ENCODE data around the gene MMP24OS. TPM values are rescaled to one million over a fixed set of nuclear protein-coding genes. Genes with fewer than 3 reads are reported as not detected.
A peak's percentile ranks its signal among the peaks of the same experiment; 100 is the strongest.

Gene MMP24OS
- total RNA-seq, 1 donor from 2014 or later = 5.0 TPM

- Histone ChIP-seq H3K36me3 (ENCODE audit: control insufficient read depth, insufficient read depth, low read length) (peaks cover 5% of the 10 kb centered on the region), H3K27me3 (ENCODE audit: control insufficient read depth, insufficient read depth, low read length) (no peaks in the 10 kb centered on the region), H3K4me3 (ENCODE audit: low read depth, low read length) (no peak overlapping the region)
- TF ChIP-seq CTCF (IDR thresholded peaks at IDR 0.05; ENCODE audit: insufficient read depth, low read length, severe bottlenecking) = no peak
- no peak for FAIRE-seq
- DNase-seq (ENCODE audit: low read depth) = no peak
Observed at GRCh38 chr20:35303382-35303734, 25.4 kb upstream of the MMP24OS start.

GRCh38 chr20:35302421-35303335, 24.8 kb upstream of the MMP24OS start:
- DNase-seq (ENCODE audit: low read depth) (peak; percentile 78), FAIRE-seq (no peak)
- Histone ChIP-seq H3K27me3 (ENCODE audit: control insufficient read depth, insufficient read depth, low read length) (no peaks in the 10 kb centered on the region), H3K4me3 (ENCODE audit: low read depth, low read length) (no peak overlapping the region), H3K36me3 (ENCODE audit: control insufficient read depth, insufficient read depth, low read length) (peaks cover 5% of the 10 kb centered on the region)
- no peak for TF ChIP-seq CTCF (IDR thresholded peaks at IDR 0.05; ENCODE audit: insufficient read depth, low read length, severe bottlenecking)

GRCh38 chr20:35301426-35301825, 23.5 kb upstream of the MMP24OS start:
- no peak overlapping the region for H3K4me3 ChIP-seq (ENCODE audit: low read depth, low read length)
- no peak for TF ChIP-seq CTCF (IDR thresholded peaks at IDR 0.05; ENCODE audit: insufficient read depth, low read length, severe bottlenecking)
- H3K36me3 ChIP-seq (ENCODE audit: control insufficient read depth, insufficient read depth, low read length) = peaks cover 5% of the 10 kb centered on the region
- FAIRE-seq (no peak), DNase-seq (ENCODE audit: low read depth) (no peak)
- no peaks in the 10 kb centered on the region for H3K27me3 ChIP-seq (ENCODE audit: control insufficient read depth, insufficient read depth, low read length)

- no peak for TF ChIP-seq CTCF (IDR thresholded peaks at IDR 0.05; ENCODE audit: insufficient read depth, low read length, severe bottlenecking)
- FAIRE-seq = no peak
- no peak for DNase-seq (ENCODE audit: low read depth)
- Histone ChIP-seq H3K4me3 (ENCODE audit: low read depth, low read length) (no peak overlapping the region), H3K27me3 (ENCODE audit: control insufficient read depth, insufficient read depth, low read length) (no peaks in the 10 kb centered on the region), H3K36me3 (ENCODE audit: control insufficient read depth, insufficient read depth, low read length) (peaks cover 1% of the 10 kb centered on the region)
Observed at GRCh38 chr20:35300469-35301262, 22.7 kb upstream of the MMP24OS start.

- DNase-seq (ENCODE audit: low read depth) = no peak
- H3K4me3 ChIP-seq (ENCODE audit: low read depth, low read length) = no peak overlapping the region
- FAIRE-seq = no peak
- peaks cover 1% of the 10 kb centered on the region for H3K36me3 ChIP-seq (ENCODE audit: control insufficient read depth, insufficient read depth, low read length)
- H3K27me3 ChIP-seq (ENCODE audit: control insufficient read depth, insufficient read depth, low read length) = no peaks in the 10 kb centered on the region
- no peak for TF ChIP-seq CTCF (IDR thresholded peaks at IDR 0.05; ENCODE audit: insufficient read depth, low read length, severe bottlenecking)
Observed at GRCh38 chr20:35299780-35300179, 21.9 kb upstream of the MMP24OS start.
